ENCODE data around the gene APBB1IP.

DNA sequence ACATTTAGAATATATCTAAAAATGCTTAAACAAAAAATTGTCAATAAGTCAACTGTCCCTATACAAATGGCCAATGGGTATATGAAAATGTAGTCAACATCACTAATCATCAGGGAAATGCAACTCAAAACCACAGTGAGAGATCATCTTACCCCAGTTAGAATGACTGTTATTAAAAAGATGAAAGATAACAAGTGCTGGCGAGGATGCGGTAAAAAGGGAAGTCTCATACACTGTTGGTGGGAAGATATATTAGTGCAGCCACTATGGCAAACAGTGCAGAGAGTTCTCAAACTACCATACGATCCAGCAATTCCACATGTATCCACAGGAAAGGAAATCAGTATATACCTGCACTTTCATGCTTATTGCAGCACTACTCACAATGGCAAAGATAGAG is 48.6 kb upstream of the APBB1IP start:
- TF ChIP-seq CTCF (IDR thresholded peaks at IDR 0.05), result no peak
- TF ChIP-seq POLR2A (IDR thresholded peaks at IDR 0.05), result no peak

All from lower leg skin (tissue), 3 donors.